Measurements from ENCODE around the gene KCNIP1.
"Not testable (repeated sequence)": the region's sequence is repeated elsewhere in the genome, so short reads cannot be mapped to it uniquely, and the experiment has no call there.

Gene KCNIP1

GRCh38 chr5:170762298-170762697 is 258.5 kb downstream of the KCNIP1 start:
- H3K27me3 Mint-ChIP-seq; H3K4me3 Mint-ChIP-seq; H3K9me3 Mint-ChIP-seq; ATAC-seq; DNase-seq; H3K27ac Mint-ChIP-seq; H3K36me3 Mint-ChIP-seq (ENCODE audit: low read depth); H3K4me1 Mint-ChIP-seq: not testable (repeated sequence)

- not testable (repeated sequence) for H3K36me3 Mint-ChIP-seq (ENCODE audit: low read depth); H3K9me3 Mint-ChIP-seq; DNase-seq; ATAC-seq; H3K4me3 Mint-ChIP-seq; H3K27me3 Mint-ChIP-seq; H3K27ac Mint-ChIP-seq; H3K4me1 Mint-ChIP-seq
Observed at GRCh38 chr5:170765868-170766267, 262.0 kb downstream of the KCNIP1 start.

- ATAC-seq (no peak), DNase-seq (no peak)
- no peaks in the 10 kb centered on the region for H3K36me3 Mint-ChIP-seq (ENCODE audit: low read depth)
- no peaks in the 10 kb centered on the region for H3K9me3 Mint-ChIP-seq
- no peaks in the 10 kb centered on the region for H3K4me1 Mint-ChIP-seq
- H3K27ac Mint-ChIP-seq: no peak overlapping the region
- no peak overlapping the region for H3K4me3 Mint-ChIP-seq
- H3K27me3 Mint-ChIP-seq: no peaks in the 10 kb centered on the region
Observed at GRCh38 chr5:170769246-170769645, 265.4 kb downstream of the KCNIP1 start.

DNA sequence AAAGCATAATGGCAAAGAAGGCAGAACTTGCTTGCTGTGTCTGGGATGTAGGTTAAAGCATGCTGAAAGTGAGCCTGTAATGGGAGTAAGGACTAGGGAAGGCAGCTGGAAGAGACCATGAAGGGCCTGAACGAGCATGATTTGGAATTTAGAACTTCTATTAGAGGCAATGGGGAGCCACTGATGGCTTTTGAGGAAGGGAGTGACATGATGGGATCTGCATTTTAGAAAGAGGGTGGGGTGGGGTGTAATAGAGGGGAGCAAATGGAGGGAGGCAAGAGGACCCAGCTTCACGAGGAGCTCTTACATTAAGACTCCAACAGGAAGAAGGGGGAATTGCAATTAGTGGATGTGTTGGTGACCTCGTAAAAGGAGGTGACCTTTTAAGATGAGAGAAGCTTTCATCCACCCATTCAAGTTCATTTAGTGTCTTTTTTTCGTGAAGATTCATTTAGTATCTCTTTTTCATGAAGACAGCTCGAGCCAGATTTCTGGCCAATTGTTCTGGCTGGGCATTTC is 266.1 kb downstream of the KCNIP1 start:
- no peaks in the 10 kb centered on the region for H3K4me1 Mint-ChIP-seq
- no peaks in the 10 kb centered on the region for H3K27me3 Mint-ChIP-seq
- H3K4me3 Mint-ChIP-seq: no peak overlapping the region
- H3K36me3 Mint-ChIP-seq (ENCODE audit: low read depth): no peaks in the 10 kb centered on the region
- no peak overlapping the region for H3K27ac Mint-ChIP-seq
- ATAC-seq (no peak), DNase-seq (no peak)
- no peaks in the 10 kb centered on the region for H3K9me3 Mint-ChIP-seq

DNA sequence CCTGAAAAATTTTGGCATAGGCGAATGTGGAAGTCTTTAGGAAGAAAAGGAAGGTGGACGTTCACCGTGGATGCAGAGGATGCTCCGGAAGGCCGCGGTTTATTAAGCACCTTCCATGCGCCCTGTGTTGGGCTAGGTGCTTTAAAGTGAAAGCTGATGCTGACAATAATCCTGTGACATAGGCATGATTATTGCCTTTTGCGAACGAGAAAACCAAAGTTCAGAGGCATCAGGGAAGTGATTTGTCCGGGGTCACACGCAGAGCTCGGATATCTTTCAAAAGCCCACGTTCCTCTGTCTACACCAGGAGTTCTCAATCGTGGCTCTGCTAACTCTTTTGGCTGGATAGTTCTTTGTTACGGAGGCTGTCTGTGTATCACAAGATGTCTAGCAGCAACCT is 267.7 kb downstream of the KCNIP1 start:
- no peaks in the 10 kb centered on the region for H3K36me3 Mint-ChIP-seq (ENCODE audit: low read depth)
- no peaks in the 10 kb centered on the region for H3K4me1 Mint-ChIP-seq
- H3K9me3 Mint-ChIP-seq: no peaks in the 10 kb centered on the region
- no peak overlapping the region for H3K27ac Mint-ChIP-seq
- no peak overlapping the region for H3K4me3 Mint-ChIP-seq
- ATAC-seq (no peak), DNase-seq (no peak)
- H3K27me3 Mint-ChIP-seq: no peaks in the 10 kb centered on the region

- Mint-ChIP-seq H3K27ac (no peak overlapping the region), H3K27me3 (no peaks in the 10 kb centered on the region), H3K9me3 (no peaks in the 10 kb centered on the region), H3K4me1 (no peaks in the 10 kb centered on the region), H3K36me3 (ENCODE audit: low read depth) (no peaks in the 10 kb centered on the region), H3K4me3 (no peak overlapping the region)
- DNase-seq (no peak), ATAC-seq (no peak)
Observed at GRCh38 chr5:170773024-170773985, 269.5 kb downstream of the KCNIP1 start.

GRCh38 chr5:170774831-170775230 is 271.0 kb downstream of the KCNIP1 start:
- Mint-ChIP-seq H3K27me3 (no peaks in the 10 kb centered on the region), H3K4me3 (no peak overlapping the region), H3K9me3 (no peaks in the 10 kb centered on the region), H3K4me1 (no peaks in the 10 kb centered on the region), H3K27ac (no peak overlapping the region), H3K36me3 (ENCODE audit: low read depth) (no peaks in the 10 kb centered on the region)
- DNase-seq (no peak), ATAC-seq (no peak)

DNA sequence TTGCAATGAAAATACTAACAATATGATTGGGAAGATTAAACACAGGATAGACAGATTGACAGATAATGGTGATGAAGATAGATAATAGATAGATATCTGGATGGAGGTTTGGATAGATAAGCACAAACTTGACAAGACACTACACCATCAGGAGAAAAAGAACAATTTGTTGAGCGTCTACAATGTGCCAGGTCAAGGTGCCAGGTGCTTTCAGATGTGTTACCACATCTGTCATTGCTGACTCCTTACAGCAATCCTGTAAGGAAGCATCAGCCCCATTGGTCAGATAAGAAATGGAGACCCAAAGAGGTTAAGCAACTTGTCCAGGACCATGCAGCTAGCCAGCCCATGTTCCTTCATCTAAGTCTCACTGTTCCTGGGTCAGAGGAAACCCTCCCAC is 278.1 kb downstream of the KCNIP1 start:
- Mint-ChIP-seq H3K36me3 (ENCODE audit: low read depth) (no peaks in the 10 kb centered on the region), H3K27ac (no peak overlapping the region), H3K4me1 (no peaks in the 10 kb centered on the region), H3K9me3 (no peaks in the 10 kb centered on the region), H3K27me3 (no peaks in the 10 kb centered on the region), H3K4me3 (no peak overlapping the region)
- no peak for ATAC-seq
- DNase-seq: no peak

DNA sequence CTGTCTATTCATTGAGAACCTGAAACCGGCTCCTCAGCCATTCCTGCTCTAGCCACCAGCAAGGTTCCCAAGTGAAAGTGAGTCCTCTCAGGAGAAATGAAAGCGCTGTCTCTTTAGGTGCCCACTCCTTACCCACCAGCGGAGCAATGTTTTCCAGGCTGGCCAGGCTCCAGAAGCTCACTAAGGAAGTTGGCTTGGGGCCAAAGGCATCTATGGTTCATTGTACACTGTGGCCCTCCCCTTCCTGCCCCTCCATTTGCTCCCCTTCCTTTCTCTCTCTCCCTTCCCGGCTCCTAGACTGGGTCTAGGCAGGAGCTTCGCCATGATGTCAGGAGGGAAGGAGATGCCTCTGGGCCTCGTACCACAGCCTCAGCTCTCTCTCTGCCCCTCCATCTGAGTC is 278.6 kb downstream of the KCNIP1 start:
- Mint-ChIP-seq H3K4me3 (no peak overlapping the region), H3K36me3 (ENCODE audit: low read depth) (no peaks in the 10 kb centered on the region), H3K4me1 (no peaks in the 10 kb centered on the region), H3K27me3 (no peaks in the 10 kb centered on the region), H3K27ac (no peak overlapping the region), H3K9me3 (no peaks in the 10 kb centered on the region)
- no peak for DNase-seq
- no peak for ATAC-seq

DNA sequence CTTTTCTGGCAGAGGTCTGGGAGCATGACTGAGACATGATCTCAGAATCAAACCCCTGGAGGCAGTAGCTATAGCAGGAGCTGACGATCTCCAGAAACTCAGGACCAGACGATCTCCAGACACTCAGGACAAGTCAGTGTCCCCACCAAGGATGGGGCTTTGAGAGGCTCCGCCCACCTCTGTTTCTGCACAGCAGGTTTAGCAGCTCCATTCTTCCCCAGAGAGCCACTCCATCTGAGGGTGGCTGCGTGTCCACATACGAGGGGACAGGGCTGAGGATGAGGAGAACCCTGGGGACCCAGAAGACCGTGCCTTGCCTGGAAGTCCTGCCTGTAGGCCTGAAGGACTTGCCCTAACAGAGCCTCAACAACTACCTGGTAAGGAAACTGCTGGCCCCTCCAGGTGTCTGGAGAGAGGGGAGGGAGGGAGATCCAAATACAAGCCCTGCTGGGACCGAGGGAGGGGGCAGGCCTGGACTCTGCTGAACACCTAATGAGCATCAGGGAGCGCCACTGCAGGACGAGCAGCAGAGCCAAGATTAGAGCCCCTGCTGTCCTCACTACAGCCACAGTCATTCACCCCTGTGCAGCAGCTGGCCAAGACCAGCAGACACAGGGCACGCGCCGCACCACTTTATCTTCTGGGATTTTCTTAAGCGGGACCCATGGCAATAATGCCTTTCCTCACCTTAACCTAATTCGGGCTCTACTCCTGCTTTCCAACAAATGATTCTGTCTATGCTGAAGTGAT is 279.9 kb downstream of the KCNIP1 start, which contains the start of gene GABRP:
GABRP (plus strand) TSS at position 228 of the 750 bp plus-strand sequence. CDS start 4,891 bp downstream, outside the sequence.
- H3K9me3 Mint-ChIP-seq: no peaks in the 10 kb centered on the region
- DNase-seq (no peak), ATAC-seq (no peak)
- no peak within 1 kb of the TSS for H3K4me3 Mint-ChIP-seq
- H3K27ac Mint-ChIP-seq: no peak within 1 kb of the TSS
- H3K27me3 Mint-ChIP-seq: no peaks in the 10 kb centered on the region
- no peaks in the 10 kb centered on the region for H3K4me1 Mint-ChIP-seq
- no peaks in the 10 kb centered on the region for H3K36me3 Mint-ChIP-seq (ENCODE audit: low read depth)

- Mint-ChIP-seq H3K27ac (no peak overlapping the region), H3K4me3 (no peak overlapping the region)
Observed at GRCh38 chr5:170785416-170785815, 281.6 kb downstream of the KCNIP1 start.

More at GRCh38 chr5:170785416-170785815, 281.6 kb downstream of the KCNIP1 start:
- no peak for ATAC-seq
- DNase-seq: no peak
- Mint-ChIP-seq H3K9me3 (no peaks in the 10 kb centered on the region), H3K36me3 (ENCODE audit: low read depth) (no peaks in the 10 kb centered on the region), H3K4me1 (no peaks in the 10 kb centered on the region), H3K27me3 (no peaks in the 10 kb centered on the region)
